SK-N-SH (cell line): ENCODE results near the gene GLOD5.

ENCODE experiments used
- JUND ChIP-seq: IDR thresholded peaks from 2 replicates; pipeline ENCODE4 v1.4.0; 2012
- POLR2AphosphoS5 ChIP-seq: IDR thresholded peaks from 2 replicates; pipeline ENCODE4 v1.6.1; 2012; ENCODE audit warnings: low read depth, low read length
- SMC3 ChIP-seq: IDR thresholded peaks from 2 replicates; pipeline ENCODE4 v1.6.1; 2012; ENCODE audit warnings: low read depth, low read length, improper control_type of control experiment
- TF ChIP-seq, protein P1 (sequence below): IDR thresholded peaks from 2 replicates; pipeline ENCODE4 v1.4.0; 2012; ENCODE audit warnings: low read depth
- TF ChIP-seq, protein P2 (sequence below): fragments of 200-600 bp; sonication (generic); IDR thresholded peaks from 2 replicates; pipeline ENCODE4 v1.6.1; 2017; ENCODE audit warnings: antibody characterized with exemption, mild to moderate bottlenecking, moderate library complexity

DNA sequence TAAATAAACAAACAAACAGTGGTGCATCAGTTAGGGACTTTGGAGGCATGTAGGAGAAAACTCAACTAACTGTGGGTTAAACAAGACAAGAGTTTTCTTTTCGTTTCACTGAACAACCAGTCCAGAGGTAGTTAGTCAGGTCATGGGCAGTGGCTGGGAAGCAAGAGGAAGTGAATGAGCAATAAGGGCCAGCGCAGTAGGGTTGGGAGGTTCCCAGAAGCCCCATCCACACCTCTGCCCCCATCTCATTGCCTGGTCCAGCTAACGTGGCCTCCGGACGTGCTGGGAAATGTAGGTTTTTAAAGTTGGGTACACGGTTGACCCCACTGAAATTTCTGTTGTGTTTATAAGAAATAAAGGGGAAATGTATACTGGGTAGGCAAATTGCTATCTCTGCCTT, 8.7 kb downstream of the GLOD5 start:
- TF ChIP-seq POLR2AphosphoS5 (no peak), JUND (no peak), SMC3 (no peak)
- TF ChIP-seq, protein P1, sequence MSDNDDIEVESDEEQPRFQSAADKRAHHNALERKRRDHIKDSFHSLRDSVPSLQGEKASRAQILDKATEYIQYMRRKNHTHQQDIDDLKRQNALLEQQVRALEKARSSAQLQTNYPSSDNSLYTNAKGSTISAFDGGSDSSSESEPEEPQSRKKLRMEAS, result no peak
- TF ChIP-seq, protein P2, sequence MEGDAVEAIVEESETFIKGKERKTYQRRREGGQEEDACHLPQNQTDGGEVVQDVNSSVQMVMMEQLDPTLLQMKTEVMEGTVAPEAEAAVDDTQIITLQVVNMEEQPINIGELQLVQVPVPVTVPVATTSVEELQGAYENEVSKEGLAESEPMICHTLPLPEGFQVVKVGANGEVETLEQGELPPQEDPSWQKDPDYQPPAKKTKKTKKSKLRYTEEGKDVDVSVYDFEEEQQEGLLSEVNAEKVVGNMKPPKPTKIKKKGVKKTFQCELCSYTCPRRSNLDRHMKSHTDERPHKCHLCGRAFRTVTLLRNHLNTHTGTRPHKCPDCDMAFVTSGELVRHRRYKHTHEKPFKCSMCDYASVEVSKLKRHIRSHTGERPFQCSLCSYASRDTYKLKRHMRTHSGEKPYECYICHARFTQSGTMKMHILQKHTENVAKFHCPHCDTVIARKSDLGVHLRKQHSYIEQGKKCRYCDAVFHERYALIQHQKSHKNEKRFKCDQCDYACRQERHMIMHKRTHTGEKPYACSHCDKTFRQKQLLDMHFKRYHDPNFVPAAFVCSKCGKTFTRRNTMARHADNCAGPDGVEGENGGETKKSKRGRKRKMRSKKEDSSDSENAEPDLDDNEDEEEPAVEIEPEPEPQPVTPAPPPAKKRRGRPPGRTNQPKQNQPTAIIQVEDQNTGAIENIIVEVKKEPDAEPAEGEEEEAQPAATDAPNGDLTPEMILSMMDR, result no peak
